22Rv1 (cell line): ENCODE results near the gene LINC00237.

ENCODE experiments used
- H3K27ac ChIP-seq: fragments of 450-650 bp; 2 replicates; pipeline ENCODE4 v1.5.1; 2017
- ZFX ChIP-seq: fragments of 450-650 bp; IDR thresholded peaks from 2 replicates; pipeline ENCODE4 v1.6.1; 2017; ENCODE audit warnings: antibody characterized with exemption, borderline replicate concordance
- TF ChIP-seq, protein P1 (sequence below): fragments of 450-650 bp; IDR thresholded peaks from 2 replicates; pipeline ENCODE4 v1.5.1; 2017; ENCODE audit warnings: mild to moderate bottlenecking

The LINC00237 gene

GRCh38 chr20:21092806-21093205, 13.4 kb downstream of the LINC00237 start:
- no peak overlapping the region for H3K27ac ChIP-seq
- no peak for TF ChIP-seq ZFX
- TF ChIP-seq, protein P1, sequence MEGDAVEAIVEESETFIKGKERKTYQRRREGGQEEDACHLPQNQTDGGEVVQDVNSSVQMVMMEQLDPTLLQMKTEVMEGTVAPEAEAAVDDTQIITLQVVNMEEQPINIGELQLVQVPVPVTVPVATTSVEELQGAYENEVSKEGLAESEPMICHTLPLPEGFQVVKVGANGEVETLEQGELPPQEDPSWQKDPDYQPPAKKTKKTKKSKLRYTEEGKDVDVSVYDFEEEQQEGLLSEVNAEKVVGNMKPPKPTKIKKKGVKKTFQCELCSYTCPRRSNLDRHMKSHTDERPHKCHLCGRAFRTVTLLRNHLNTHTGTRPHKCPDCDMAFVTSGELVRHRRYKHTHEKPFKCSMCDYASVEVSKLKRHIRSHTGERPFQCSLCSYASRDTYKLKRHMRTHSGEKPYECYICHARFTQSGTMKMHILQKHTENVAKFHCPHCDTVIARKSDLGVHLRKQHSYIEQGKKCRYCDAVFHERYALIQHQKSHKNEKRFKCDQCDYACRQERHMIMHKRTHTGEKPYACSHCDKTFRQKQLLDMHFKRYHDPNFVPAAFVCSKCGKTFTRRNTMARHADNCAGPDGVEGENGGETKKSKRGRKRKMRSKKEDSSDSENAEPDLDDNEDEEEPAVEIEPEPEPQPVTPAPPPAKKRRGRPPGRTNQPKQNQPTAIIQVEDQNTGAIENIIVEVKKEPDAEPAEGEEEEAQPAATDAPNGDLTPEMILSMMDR, result no peak

DNA sequence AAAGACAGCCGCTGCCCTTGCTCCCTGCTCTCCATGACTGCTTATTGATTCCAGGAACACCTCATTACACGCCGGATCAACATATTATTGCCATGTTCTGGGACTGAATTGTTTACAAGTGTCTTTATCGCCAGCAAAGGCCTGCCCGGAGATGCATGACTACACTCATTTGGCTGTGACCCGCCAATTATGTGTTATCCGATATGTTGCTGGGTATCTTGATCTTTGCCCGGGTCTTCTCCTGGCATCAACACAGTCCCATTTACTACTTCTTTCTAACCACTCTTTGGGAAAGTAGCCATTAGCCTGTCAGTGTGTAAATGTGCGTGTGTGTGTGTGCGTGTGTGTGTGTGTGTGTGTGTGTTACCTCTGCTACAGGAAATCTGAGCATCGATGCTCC, 15.4 kb downstream of the LINC00237 start:
- no peak overlapping the region for H3K27ac ChIP-seq
- no peak for TF ChIP-seq ZFX
- TF ChIP-seq, protein P1, result no peak

- no peak for TF ChIP-seq ZFX
- H3K27ac ChIP-seq, result no peak overlapping the region
Measured at GRCh38 chr20:21090111-21090618, 16.0 kb downstream of the LINC00237 start.

DNA sequence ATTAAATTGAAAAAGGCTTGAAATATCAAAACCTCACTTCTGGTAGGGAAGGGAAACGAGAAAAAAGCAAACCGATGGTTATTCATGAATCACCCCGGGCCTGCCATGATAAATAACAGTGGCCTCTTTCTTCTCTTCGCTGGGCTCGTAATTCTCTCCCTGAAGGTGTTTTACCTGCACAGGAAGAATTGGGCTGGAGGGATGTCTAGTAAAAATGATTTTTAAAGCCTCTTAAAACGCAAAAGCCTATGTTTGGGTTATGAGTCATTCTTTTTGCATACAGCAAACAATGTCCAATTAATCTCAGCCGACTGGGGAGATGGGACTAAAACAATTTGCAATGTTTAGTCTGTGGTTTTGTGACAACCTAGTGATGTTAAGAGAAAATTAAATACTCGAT, 16.8 kb downstream of the LINC00237 start:
- no peak overlapping the region for H3K27ac ChIP-seq
- TF ChIP-seq, protein P1, result no peak
- no peak for TF ChIP-seq ZFX

DNA sequence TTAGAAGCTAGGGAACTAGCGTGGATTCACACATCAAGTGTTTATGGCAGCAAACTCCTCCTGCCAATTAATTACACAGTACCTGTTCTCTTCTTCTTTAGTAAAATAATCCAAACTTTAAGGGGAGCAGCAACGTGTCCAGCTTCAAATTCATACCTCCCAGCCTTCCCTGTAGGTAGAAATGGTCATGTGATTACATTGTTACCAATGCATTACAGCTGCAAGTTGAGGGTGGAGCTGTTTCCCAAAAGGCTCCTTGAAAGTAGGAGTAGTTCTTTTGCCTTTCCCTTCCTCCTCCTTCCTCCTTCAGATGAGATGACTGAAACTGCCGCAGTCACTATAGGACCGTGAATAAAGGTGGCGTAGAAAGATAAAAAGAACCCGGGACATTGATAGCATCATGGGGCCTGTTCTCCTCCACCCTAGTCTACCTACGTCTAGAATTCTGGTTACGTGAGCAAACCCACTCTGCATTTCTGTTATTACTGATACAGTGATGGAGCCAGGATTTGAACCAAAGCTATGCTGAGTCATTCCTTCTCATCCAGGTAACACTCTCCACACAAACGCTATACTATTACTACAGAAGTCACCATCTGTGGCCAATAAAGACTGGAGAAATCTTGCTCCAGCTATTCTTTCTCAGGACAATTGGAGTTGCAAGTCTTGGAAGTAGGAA, 18.2 kb downstream of the LINC00237 start:
- no peak overlapping the region for H3K27ac ChIP-seq
- no peak for TF ChIP-seq ZFX
- TF ChIP-seq, protein P1, result no peak

DNA sequence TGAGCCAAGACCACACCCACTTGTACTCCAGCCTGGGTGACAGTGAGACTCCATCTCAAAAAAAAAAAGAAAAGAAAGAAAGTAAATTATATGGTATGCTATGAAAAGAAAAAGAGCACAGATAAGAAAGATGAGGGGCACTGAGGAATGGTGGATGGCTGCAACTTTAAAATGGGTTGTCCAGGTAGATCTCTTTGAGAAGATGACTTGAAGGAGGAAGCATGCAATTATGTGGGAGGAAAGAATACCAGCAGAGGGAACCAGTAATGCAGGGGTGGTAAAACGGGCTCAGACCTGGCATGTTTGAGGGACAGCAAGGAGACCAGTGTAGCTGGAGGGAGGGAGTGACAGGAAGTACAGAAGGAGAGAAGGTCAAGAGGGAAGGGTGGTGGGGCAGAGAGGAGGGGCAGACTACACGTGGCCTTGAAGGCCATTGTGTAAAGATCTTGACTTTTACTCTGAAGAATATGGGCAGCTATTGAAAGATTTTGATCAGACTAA, 22.3 kb downstream of the LINC00237 start:
- TF ChIP-seq ZFX, result no peak
- TF ChIP-seq, protein P1, result no peak
- H3K27ac ChIP-seq, result no peak overlapping the region

DNA sequence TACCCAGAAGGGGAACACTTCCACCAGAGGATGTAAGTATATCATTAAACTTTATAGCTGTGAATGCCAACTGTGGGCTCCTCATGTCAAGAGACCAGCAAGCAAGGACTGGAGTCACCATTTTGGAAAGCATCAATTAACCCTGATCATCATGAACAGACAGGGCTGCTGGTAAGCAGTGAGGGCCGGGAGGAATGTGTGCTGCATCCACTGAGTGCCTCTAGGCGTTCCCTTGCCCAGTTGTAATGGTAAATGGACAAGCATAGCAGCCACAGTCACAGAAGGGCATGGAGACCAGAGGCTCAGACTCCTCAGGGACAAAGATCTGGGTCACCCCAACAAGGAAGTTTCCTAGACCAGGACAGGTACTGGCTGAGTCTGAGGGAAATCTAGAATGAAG, 23.6 kb downstream of the LINC00237 start:
- H3K27ac ChIP-seq, result no peak overlapping the region
- TF ChIP-seq ZFX, result no peak
- TF ChIP-seq, protein P1, result no peak
